ENCODE data around the gene SRSF5.

SRSF5 gene

GRCh38 chr14:69770559-69770958 lies 3.6 kb downstream of the SRSF5 start:
- DNase-seq (ENCODE audit: low read depth): no peak

DNA sequence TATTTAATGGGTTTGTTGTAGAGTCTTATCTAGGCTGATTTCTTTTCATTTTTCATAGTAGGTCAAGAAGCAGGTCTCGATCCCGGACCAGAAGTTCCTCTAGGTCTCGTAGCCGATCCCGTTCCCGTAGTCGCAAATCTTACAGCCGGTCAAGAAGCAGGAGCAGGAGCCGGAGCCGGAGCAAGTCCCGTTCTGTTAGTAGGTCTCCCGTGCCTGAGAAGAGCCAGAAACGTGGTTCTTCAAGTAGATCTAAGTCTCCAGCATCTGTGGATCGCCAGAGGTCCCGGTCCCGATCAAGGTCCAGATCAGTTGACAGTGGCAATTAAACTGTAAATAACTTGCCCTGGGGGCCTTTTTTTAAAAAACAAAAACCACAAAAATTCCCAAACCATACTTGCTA lies 4.2 kb downstream of the SRSF5 start:
- DNase-seq (ENCODE audit: low read depth): no peak

DNA sequence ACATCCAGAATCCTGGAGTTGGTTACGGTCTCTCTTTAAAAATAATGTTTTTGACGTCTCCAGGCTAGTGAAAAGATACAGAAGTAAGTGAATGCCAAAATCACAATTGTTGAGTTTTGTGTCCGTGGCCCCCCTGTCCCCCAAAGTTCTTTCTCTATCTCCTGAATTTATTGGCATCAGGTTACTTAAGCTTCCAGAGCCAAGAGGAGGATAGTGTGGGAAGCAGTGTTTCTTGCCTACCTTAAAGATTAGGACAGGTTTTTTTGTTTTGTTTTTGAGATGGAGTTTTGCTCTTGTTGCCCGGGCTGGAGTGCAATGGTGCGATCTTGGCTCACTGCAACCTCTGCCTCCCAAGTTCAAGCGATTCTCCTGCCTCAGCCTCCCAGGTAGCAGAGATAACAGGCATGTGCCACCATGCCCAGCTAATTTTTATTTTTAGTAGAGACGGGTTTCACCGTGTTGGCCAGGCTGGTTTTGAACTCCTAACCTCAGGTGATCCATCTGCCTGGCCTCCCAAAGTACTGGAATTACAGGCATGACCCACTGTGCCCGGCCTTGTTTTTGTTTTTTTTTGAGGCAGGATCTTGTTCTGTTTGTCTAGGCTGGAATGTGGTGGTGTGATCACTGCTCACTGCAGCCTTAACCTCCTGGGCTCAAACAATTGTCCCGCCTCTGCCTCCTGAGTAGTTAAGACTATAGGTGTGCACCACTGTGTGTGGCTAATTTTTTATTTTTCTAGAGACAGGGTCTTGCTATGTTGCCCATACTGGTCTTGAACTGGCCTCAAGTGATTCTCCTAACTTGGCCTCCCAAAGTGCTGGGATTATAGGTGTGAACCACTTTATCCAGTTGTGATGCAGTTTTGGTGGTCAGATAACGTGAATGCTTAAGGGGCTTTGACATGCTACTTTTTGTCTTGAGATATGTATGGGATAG lies 5.4 kb downstream of the SRSF5 start:
- no peak for DNase-seq (ENCODE audit: low read depth)

DNA sequence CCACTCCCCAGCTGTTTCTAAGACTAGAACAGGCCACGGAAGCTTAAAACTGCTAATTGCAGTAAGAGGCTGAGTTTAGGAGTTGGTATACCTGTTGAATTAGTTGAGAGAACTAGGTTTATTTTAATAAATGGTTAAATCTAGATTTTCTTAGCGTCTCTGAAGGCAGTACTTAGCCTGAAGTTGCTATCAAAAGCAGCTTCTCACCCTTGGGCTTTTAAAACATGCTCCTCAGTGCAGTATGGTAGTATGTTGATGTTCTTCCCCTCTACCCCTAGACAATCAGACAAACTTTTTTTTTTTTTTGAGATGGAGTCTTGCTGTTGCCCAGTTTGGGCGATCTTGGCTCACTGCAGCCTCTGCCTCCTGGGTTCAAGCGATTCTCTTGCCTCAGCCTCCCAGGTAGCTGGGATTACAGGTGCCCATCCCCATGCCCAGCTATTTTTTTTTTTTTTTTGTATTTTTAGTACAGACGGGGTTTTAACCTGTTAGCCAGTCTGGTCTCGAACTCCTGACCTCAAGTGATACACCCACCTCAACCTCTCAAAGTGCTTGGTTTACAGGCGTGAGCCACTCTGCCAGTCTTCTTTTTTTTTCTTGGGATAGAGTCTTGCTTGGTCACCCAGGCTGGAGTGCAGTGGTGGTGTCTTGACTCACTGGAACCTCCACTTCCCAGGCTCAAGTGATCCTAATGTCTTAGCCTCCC lies 6.8 kb downstream of the SRSF5 start:
- no peak for DNase-seq (ENCODE audit: low read depth)

- DNase-seq (ENCODE audit: low read depth): no peak
These were observed 8.1 kb downstream of the SRSF5 start for GRCh38 chr14:69775012-69775411.

DNA sequence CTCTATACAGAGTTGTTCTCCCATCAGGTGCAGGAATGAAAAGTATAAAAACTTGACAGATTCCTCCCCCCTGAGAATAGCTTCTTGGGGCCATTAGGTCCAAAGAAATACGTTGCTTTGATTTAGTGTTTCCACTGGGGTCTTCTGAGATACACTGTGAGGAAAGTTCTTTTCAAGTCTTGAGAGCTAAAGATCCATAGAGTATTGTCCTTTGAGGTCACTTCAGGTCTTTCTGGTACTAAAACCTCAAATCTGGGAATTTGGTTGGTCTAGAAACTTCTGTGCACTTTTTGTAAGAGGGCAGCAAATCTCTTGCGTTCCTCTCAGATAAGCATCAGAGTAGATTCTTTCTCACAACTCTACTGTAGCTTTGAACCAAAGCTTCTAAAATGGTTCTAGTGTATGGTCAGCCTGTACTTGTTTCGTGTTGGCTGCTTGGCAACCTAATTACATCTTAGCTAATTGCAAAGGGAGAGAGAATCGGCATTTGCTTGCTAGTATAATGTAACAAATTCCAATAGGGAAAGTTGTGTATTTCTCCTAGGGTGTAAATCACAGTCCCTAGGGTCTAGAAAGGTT lies 10.0 kb downstream of the SRSF5 start:
- DNase-seq (ENCODE audit: low read depth): no peak

- DNase-seq (ENCODE audit: low read depth): no peak
These were observed 12.1 kb downstream of the SRSF5 start for GRCh38 chr14:69779088-69779487.

- DNase-seq (ENCODE audit: low read depth): no peak
These were observed 13.2 kb downstream of the SRSF5 start for GRCh38 chr14:69780092-69780491.

DNA sequence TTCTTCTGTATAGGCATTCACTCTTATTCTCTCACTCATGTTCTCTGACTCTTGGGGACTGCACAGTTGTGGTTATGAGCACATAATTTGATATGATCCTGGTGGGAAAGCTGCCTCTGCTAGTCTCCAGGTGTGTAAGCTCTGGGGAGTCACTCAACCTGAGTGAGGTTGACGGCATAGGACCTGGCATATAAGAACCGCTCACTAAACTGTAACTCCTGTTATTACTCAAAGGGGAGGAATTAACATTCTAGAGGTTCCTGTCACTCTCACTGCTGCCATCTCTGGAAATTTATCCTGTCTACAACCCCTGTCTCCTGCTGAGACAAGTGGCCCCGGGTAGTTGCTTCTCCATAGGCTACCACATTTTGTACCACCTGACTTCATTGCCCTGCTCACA lies 14.0 kb downstream of the SRSF5 start:
- DNase-seq (ENCODE audit: low read depth): no peak

GRCh38 chr14:69784942-69785341 lies 18.0 kb downstream of the SRSF5 start:
- no peak for DNase-seq (ENCODE audit: low read depth)

DNA sequence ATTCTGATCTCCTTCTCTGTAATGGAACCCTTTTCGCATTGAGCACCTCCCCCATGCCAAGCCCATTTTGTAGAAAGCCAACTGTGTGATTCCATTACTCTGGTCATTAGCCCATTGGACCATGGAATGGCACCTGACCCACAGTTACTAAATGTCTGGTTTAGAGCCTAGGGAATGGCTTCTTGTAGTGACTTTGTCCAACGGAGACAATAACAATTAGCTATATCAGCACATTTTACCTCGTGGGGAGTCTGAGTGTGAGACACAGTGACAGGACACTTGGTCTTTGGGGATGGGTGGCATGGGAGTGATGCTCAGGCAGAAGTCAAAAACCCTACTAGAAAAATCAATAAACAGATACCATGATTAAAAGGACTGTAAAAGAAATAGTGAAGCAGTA lies 19.7 kb downstream of the SRSF5 start:
- no peak for DNase-seq (ENCODE audit: low read depth)

DNA sequence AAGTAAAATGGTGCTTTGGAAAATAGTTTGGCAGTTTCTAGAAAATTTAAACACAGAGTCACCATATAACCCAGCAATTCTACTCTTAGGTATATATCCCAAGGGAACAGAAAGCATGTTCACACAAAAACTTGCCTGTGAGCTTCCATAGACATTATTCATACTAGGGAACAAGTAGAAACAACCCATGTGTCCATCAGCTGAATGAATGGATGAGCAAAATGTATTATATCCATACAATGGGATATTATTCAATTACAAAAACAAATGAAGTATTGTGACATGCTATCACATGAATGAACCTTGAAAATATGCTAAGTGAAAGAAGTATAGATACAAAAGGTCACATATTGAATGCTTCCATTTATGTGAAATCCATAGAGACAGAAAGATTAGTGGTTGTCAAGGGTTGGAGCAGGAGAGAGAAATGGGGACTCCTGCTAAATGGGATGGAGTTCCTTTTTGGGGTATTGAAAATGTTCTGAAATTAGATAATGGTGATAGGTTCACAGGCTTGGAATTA lies 22.2 kb downstream of the SRSF5 start:
- no peak for DNase-seq (ENCODE audit: low read depth)

- no peak for DNase-seq (ENCODE audit: low read depth)
These were observed 26.0 kb downstream of the SRSF5 start for GRCh38 chr14:69792887-69793421.

DNA sequence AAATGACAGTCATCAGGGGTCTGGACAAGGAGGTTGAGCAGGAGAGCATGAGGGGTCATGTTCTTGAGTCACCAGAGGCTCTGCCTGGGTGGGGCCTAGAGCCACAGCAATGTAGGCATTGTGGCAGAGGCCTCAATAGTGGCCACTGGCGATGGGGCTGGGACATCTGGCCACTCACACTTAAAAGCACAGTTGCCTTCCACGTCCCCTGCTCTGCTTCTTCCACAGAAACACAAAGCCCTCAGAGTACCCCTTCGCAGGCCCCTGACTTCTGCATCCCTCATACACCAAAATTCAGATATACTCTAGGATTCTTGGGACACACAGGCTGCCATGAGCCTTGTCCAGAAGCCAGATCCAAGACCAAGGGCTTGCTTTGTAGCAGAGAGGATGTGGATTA lies 27.8 kb downstream of the SRSF5 start:
- DNase-seq (ENCODE audit: low read depth): no peak

- no peak for DNase-seq (ENCODE audit: low read depth)
These were observed 28.7 kb downstream of the SRSF5 start for GRCh38 chr14:69795691-69796090.

- no peak for DNase-seq (ENCODE audit: low read depth)
These were observed 30.0 kb downstream of the SRSF5 start, which contains the start of gene SLC10A1 for GRCh38 chr14:69796797-69797500. Gene SLC10A1 (minus strand): TSS chr14:69797241. CDS start chr14:69797155, 86 bp downstream.

GRCh38 chr14:69797573-69798338 lies 30.8 kb downstream of the SRSF5 start:
- DNase-seq (ENCODE audit: low read depth): no peak

GRCh38 chr14:69798339-69798735 lies 31.4 kb downstream of the SRSF5 start:
- DNase-seq (ENCODE audit: low read depth): no peak

DNA sequence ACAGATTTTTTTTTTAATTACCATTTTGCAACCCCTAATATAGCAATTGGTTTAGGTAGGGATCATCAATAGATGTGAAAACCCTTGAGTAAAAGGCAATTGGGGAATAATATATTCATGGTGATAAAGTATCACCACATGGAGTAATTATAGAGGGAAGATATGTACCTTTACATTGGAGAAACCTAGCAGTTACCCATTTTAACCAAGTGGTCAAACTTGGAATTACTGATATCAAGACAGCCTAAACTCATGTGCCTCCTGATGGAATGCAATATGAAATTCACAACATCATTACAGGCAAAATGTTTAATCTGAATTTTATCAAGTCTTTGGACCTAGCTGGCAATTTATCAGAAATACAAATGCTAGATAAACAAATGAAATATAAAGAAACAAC lies 36.8 kb downstream of the SRSF5 start:
- DNase-seq (ENCODE audit: low read depth): no peak

GRCh38 chr14:69804902-69805301 lies 38.0 kb downstream of the SRSF5 start:
- no peak for DNase-seq (ENCODE audit: low read depth)

GRCh38 chr14:69807192-69807591 lies 40.2 kb downstream of the SRSF5 start:
- no peak for DNase-seq (ENCODE audit: low read depth)
